Lower leg skin (tissue), 3 donors: ENCODE data around the gene GABARAPL2.
"Not testable (repeated sequence)": the region's sequence is repeated elsewhere in the genome, so short reads cannot be mapped to it uniquely, and the experiment has no call there.

Source experiments
- CTCF ChIP-seq, 3 donors: fragments of 450-650 bp; IDR thresholded peaks; one replicate each; pipeline ENCODE4 v1.5.1; 2016; ENCODE audit warnings: antibody characterized with exemption in 3 of 3, mild to moderate bottlenecking in 3 of 3, moderate library complexity in 2 of 3
- POLR2A ChIP-seq, 2 donors: fragments of 450-650 bp; IDR thresholded peaks; one replicate each; pipeline ENCODE4 v1.6.1; 2016 to 2017; ENCODE audit warnings: antibody characterized with exemption in 2 of 2, mild to moderate bottlenecking in 1 of 2, moderate library complexity in 1 of 2

- not testable (repeated sequence) for TF ChIP-seq CTCF, POLR2A (IDR thresholded peaks at IDR 0.05)
These were observed 23.7 kb upstream of the GABARAPL2 start for GRCh38 chr16:75542462-75542861.
